Measurements from ENCODE around the gene CALHM1.

DNA sequence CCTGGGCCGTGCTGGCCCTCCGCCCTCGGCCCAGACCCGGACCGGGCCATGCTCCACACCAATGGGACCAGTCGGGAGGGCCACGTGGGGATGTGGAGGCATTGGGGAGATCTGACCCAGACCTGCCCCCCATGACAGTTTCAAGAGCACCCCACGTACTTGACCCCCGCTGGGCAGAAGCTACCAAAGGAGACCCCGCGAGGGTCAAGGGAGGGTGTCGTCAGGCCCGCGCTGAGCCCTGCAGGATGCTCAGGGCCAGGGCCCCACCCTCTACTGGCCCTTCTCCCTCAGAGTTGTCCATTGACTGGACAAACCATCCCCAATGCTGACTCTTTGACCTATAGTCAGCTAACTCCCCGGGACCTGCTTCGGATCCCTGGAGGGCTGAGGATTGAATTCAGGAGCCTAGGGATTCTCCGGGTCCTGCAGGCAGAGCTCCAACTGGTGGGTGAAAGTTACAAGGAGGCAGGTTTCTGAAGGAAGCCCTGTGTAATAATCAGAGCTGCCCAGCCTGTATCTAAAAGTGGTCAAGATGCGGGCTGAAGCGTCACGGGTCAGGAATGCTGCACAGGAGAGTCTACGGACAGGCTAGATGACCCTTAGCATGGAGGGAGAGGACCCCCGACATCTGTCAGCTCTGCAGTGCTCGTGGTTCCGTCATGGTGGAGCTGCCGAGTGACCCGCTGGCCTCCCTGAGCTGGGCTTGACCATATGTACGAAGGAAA lies 6.0 kb downstream of the CALHM1 start:
- TF ChIP-seq, protein P1, sequence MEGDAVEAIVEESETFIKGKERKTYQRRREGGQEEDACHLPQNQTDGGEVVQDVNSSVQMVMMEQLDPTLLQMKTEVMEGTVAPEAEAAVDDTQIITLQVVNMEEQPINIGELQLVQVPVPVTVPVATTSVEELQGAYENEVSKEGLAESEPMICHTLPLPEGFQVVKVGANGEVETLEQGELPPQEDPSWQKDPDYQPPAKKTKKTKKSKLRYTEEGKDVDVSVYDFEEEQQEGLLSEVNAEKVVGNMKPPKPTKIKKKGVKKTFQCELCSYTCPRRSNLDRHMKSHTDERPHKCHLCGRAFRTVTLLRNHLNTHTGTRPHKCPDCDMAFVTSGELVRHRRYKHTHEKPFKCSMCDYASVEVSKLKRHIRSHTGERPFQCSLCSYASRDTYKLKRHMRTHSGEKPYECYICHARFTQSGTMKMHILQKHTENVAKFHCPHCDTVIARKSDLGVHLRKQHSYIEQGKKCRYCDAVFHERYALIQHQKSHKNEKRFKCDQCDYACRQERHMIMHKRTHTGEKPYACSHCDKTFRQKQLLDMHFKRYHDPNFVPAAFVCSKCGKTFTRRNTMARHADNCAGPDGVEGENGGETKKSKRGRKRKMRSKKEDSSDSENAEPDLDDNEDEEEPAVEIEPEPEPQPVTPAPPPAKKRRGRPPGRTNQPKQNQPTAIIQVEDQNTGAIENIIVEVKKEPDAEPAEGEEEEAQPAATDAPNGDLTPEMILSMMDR (conservative IDR thresholded peaks at IDR 0.05; ENCODE audit: low read depth in 2 of 2): no peak
- TF ChIP-seq EZH2phosphoT487 (IDR thresholded peaks at IDR 0.05; ENCODE audit: unreplicated experiment) (no peak), EZH2 (IDR thresholded peaks at IDR 0.05; ENCODE audit: low read depth, unreplicated experiment) (no peak), POLR2AphosphoS5 (IDR thresholded peaks at IDR 0.05; ENCODE audit: low read depth) (no peak), ETS1 (IDR thresholded peaks at IDR 0.05) (no peak), NANOG (IDR thresholded peaks at IDR 0.05; ENCODE audit: borderline replicate concordance) (no peak), REST (IDR thresholded peaks at IDR 0.05; ENCODE audit: unreplicated experiment) (no peak), STAT1 (IDR thresholded peaks at IDR 0.05; ENCODE audit: unreplicated experiment) (no peak), CREB1 (CRISPR knock-in tag; IDR thresholded peaks at IDR 0.05; ENCODE audit: low read depth) (no peak), ZNF331 (CRISPR knock-in tag; IDR thresholded peaks at IDR 0.05; ENCODE audit: low read depth) (no peak), JUNB (IDR thresholded peaks at IDR 0.05; ENCODE audit: unreplicated experiment) (no peak), ZNF114 (CRISPR knock-in tag; IDR thresholded peaks at IDR 0.05) (no peak)
